ENCODE measurements around the gene MMD. TPM values are rescaled to one million over a fixed set of nuclear protein-coding genes. Genes with fewer than 3 reads are reported as not detected.
A peak's percentile ranks its signal among the peaks of the same experiment; 100 is the strongest.

MMD gene
- total and polyA plus RNA-seq, 2 of the 13 experiments (the other 11 are each of a cell fraction or from before 2014, with no cell fraction given), result 121 to 225 TPM

DNA sequence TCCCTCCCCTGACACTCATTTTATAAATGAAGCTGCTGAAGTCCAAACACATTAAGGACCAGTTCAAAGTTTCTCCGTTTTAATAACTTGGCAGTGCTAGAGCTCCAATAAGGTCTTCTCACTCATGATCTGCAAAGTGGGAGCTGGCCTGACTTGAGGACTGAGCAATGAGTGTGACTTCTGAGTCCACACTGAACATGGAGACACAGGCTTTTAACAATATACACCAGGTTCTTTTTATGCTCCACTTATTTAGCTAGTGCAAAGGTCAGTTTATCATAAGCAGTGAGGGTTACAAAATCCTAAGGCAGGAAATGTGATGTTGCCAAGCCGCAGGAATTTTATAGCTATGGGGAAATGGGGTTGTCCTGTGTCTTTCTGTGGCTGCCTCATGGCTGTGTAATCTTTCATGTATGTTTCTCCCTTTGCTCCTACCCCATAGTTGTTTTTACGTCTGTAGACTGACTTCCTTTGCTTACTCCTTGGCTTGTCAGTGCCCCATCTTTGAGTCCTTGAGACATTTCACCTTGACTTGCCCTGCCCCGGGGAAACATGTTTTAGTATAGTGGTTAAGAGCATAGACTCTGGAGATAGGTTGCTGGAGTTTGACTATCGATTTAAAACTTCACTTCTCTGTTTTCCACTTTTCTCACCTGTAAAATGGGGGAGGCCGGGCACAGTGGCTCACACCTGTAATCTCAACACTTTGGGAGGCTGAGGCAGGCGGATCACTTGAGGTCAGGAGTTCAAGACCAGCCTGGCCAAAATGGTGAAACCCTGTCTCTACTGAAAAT is 12.2 kb upstream of the MMD start (continued):
- TF ChIP-seq, protein P1, sequence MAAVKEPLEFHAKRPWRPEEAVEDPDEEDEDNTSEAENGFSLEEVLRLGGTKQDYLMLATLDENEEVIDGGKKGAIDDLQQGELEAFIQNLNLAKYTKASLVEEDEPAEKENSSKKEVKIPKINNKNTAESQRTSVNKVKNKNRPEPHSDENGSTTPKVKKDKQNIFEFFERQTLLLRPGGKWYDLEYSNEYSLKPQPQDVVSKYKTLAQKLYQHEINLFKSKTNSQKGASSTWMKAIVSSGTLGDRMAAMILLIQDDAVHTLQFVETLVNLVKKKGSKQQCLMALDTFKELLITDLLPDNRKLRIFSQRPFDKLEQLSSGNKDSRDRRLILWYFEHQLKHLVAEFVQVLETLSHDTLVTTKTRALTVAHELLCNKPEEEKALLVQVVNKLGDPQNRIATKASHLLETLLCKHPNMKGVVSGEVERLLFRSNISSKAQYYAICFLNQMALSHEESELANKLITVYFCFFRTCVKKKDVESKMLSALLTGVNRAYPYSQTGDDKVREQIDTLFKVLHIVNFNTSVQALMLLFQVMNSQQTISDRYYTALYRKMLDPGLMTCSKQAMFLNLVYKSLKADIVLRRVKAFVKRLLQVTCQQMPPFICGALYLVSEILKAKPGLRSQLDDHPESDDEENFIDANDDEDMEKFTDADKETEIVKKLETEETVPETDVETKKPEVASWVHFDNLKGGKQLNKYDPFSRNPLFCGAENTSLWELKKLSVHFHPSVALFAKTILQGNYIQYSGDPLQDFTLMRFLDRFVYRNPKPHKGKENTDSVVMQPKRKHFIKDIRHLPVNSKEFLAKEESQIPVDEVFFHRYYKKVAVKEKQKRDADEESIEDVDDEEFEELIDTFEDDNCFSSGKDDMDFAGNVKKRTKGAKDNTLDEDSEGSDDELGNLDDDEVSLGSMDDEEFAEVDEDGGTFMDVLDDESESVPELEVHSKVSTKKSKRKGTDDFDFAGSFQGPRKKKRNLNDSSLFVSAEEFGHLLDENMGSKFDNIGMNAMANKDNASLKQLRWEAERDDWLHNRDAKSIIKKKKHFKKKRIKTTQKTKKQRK (IDR thresholded peaks at IDR 0.05; ENCODE audit: low read length), result no peak
- TF ChIP-seq SPEN (CRISPR knock-in tag; IDR thresholded peaks at IDR 0.05; ENCODE audit: low read depth) (no peak; the same call in 1 of the 2 replicates), DMTF1 (CRISPR knock-in tag; IDR thresholded peaks at IDR 0.05) (no peak), THYN1 (CRISPR knock-in tag; IDR thresholded peaks at IDR 0.05; ENCODE audit: borderline replicate concordance, low read depth) (0 out of 2 replicates have a peak, but pooled peaks have one; percentile 8), TAF1 (CRISPR knock-in tag; IDR thresholded peaks at IDR 0.05) (no peak), IKZF4 (CRISPR knock-in tag; IDR thresholded peaks at IDR 0.05; ENCODE audit: borderline replicate concordance, low read depth, not compliant biosample characterization) (no peak), ZNF33B (CRISPR knock-in tag; IDR thresholded peaks at IDR 0.05) (no peak), CREB1 (IDR thresholded peaks at IDR 0.05) (no peak), CREB1 (CRISPR knock-in tag; IDR thresholded peaks at IDR 0.05) (peak; percentile 58), YEATS4 (CRISPR knock-in tag; IDR thresholded peaks at IDR 0.05; ENCODE audit: borderline replicate concordance) (no peak), SSRP1 (CRISPR knock-in tag; IDR thresholded peaks at IDR 0.05) (peak; percentile 98), HMGA1 (CRISPR knock-in tag; conservative IDR thresholded peaks at IDR 0.05) (no peak), RELA (CRISPR knock-in tag; IDR thresholded peaks at IDR 0.05) (no peak)
- TF ChIP-seq, protein P2, sequence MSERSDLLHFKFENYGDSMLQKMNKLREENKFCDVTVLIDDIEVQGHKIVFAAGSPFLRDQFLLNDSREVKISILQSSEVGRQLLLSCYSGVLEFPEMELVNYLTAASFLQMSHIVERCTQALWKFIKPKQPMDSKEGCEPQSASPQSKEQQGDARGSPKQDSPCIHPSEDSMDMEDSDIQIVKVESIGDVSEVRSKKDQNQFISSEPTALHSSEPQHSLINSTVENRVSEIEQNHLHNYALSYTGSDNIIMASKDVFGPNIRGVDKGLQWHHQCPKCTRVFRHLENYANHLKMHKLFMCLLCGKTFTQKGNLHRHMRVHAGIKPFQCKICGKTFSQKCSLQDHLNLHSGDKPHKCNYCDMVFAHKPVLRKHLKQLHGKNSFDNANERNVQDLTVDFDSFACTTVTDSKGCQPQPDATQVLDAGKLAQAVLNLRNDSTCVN (CRISPR knock-in tag; IDR thresholded peaks at IDR 0.05; ENCODE audit: borderline replicate concordance), result 0 out of 2 replicates have a peak, but pooled peaks have one; percentile 37
- TF ChIP-seq, protein P3, sequence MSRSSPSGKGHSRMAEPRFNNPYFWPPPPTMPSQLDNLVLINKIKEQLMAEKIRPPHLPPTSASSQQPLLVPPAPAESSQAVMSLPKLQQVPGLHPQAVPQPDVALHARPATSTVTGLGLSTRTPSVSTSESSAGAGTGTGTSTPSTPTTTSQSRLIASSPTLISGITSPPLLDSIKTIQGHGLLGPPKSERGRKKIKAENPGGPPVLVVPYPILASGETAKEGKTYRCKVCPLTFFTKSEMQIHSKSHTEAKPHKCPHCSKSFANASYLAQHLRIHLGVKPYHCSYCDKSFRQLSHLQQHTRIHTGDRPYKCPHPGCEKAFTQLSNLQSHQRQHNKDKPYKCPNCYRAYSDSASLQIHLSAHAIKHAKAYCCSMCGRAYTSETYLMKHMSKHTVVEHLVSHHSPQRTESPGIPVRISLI (CRISPR knock-in tag; IDR thresholded peaks at IDR 0.05; ENCODE audit: borderline replicate concordance), result peak; percentile 4; the same call in 1 of the 2 replicates
- TF ChIP-seq, protein P4, sequence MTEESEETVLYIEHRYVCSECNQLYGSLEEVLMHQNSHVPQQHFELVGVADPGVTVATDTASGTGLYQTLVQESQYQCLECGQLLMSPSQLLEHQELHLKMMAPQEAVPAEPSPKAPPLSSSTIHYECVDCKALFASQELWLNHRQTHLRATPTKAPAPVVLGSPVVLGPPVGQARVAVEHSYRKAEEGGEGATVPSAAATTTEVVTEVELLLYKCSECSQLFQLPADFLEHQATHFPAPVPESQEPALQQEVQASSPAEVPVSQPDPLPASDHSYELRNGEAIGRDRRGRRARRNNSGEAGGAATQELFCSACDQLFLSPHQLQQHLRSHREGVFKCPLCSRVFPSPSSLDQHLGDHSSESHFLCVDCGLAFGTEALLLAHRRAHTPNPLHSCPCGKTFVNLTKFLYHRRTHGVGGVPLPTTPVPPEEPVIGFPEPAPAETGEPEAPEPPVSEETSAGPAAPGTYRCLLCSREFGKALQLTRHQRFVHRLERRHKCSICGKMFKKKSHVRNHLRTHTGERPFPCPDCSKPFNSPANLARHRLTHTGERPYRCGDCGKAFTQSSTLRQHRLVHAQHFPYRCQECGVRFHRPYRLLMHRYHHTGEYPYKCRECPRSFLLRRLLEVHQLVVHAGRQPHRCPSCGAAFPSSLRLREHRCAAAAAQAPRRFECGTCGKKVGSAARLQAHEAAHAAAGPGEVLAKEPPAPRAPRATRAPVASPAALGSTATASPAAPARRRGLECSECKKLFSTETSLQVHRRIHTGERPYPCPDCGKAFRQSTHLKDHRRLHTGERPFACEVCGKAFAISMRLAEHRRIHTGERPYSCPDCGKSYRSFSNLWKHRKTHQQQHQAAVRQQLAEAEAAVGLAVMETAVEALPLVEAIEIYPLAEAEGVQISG (CRISPR knock-in tag; IDR thresholded peaks at IDR 0.05), result no peak
